DND-41 (cell line): ENCODE data around the gene RNF213.

ENCODE experiments used
- ATAC-seq: fragments of 200-7000 bp; cut with Tn5 transposase; 3 replicates; pipeline ENCODE4 v1.9.1; 2021; ENCODE audit warnings: low read depth; ENCODE audit not compliant: insufficient read depth
- DNase-seq: peaks from one replicate; pipeline ENCODE4 v3.0.0-alpha.2; 2020
- H2AFZ ChIP-seq: 2 replicates; pipeline ENCODE4 v1.6.0; 2012; ENCODE audit warnings: low read depth, low read length
- H3K27ac ChIP-seq: 2 replicates; pipeline ENCODE4 v1.5.1; 2012; ENCODE audit warnings: low read length, inconsistent platforms
- H3K27me3 ChIP-seq: fragments of 200-600 bp; sonication (generic); 2 replicates; pipeline ENCODE4 v1.6.0; 2012; ENCODE audit warnings: low read length, mild to moderate bottlenecking, inconsistent platforms; ENCODE audit not compliant: insufficient read depth, poor library complexity
- H3K36me3 ChIP-seq: 2 replicates; pipeline ENCODE4 v1.5.1; 2012; ENCODE audit warnings: low read length, inconsistent platforms; ENCODE audit not compliant: insufficient read depth
- H3K4me1 ChIP-seq: 2 replicates; pipeline ENCODE4 v1.5.1; 2012; ENCODE audit warnings: mild to moderate bottlenecking, low read length; ENCODE audit not compliant: insufficient read depth
- H3K4me2 ChIP-seq: 2 replicates; pipeline ENCODE4 v1.6.0; 2012; ENCODE audit warnings: mild to moderate bottlenecking, moderate library complexity, low read length, inconsistent platforms; ENCODE audit not compliant: insufficient read depth
- H3K4me3 ChIP-seq, 2 experiments: fragments of 200-600 bp in 1 of 2; shearing (Covaris generic) in 1 of 2; 2 replicates each; pipeline ENCODE4 v1.5.1; 2012 to 2016; ENCODE audit warnings: inconsistent platforms in 2 of 2, low read length in 2 of 2, mild to moderate bottlenecking in 2 of 2, low read depth in 1 of 2, moderate library complexity in 1 of 2
- H3K79me2 ChIP-seq: 2 replicates; pipeline ENCODE4 v1.6.0; 2012; ENCODE audit warnings: low read length, inconsistent platforms; ENCODE audit not compliant: insufficient read depth
- H3K9ac ChIP-seq: 2 replicates; pipeline ENCODE4 v1.6.0; 2012; ENCODE audit warnings: low read depth, mild to moderate bottlenecking, inconsistent platforms, low read length, moderate library complexity
- H3K9me3 ChIP-seq: 2 replicates; pipeline ENCODE4 v1.5.1; 2012; ENCODE audit warnings: low read length, moderate library complexity, mild to moderate bottlenecking, inconsistent platforms; ENCODE audit not compliant: insufficient read depth, severe bottlenecking
- H4K20me1 ChIP-seq: 2 replicates; pipeline ENCODE4 v1.6.0; 2012; ENCODE audit warnings: low read length; ENCODE audit not compliant: insufficient read depth
- EZH2 ChIP-seq: IDR thresholded peaks from 3 replicates; pipeline ENCODE4 v1.6.1; 2012; ENCODE audit warnings: borderline replicate concordance, low read depth, mild to moderate bottlenecking, moderate library complexity, low read length, inconsistent platforms; ENCODE audit not compliant: severe bottlenecking
- TF ChIP-seq, protein P1 (sequence below): IDR thresholded peaks from 2 replicates; pipeline ENCODE4 v1.5.1; 2012; ENCODE audit warnings: borderline replicate concordance, low read length, moderate library complexity, mild to moderate bottlenecking; ENCODE audit not compliant: poor library complexity, severe bottlenecking; ENCODE audit errors: extremely low read depth

The RNF213 gene

DNA sequence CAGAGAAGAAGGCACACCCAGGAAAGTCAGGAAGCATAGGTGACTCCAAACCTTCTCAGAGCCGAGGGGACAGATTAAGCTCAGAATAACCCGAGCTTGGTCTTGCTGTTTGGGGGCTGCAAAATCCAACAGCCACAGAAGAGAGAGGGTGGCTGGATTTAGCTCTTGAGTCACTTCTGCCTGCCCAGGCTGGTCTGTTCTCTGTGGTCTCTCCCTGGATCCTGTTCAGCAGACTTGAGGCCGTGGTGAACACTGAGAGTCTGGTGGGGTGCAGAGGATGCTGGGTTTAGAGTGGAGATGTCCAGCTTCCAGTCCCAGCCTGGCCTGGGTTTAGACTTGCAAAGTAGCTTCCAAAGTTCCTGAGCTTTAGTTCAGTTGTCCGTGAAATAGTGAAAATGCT is 31.6 kb upstream of the RNF213 start:
- Histone ChIP-seq H2AFZ (no peak overlapping the region), H3K36me3 (no peaks in the 10 kb centered on the region), H3K27ac (no peak overlapping the region), H4K20me1 (peaks cover 3% of the 10 kb centered on the region), H3K4me2 (no peak overlapping the region), H3K27me3 (no peaks in the 10 kb centered on the region), H3K79me2 (no peaks in the 10 kb centered on the region), H3K4me1 (no peaks in the 10 kb centered on the region), H3K9ac (no peak overlapping the region), H3K4me3 (no peak overlapping the region), H3K9me3 (peaks cover 14% of the 10 kb centered on the region)
- TF ChIP-seq, protein P1, sequence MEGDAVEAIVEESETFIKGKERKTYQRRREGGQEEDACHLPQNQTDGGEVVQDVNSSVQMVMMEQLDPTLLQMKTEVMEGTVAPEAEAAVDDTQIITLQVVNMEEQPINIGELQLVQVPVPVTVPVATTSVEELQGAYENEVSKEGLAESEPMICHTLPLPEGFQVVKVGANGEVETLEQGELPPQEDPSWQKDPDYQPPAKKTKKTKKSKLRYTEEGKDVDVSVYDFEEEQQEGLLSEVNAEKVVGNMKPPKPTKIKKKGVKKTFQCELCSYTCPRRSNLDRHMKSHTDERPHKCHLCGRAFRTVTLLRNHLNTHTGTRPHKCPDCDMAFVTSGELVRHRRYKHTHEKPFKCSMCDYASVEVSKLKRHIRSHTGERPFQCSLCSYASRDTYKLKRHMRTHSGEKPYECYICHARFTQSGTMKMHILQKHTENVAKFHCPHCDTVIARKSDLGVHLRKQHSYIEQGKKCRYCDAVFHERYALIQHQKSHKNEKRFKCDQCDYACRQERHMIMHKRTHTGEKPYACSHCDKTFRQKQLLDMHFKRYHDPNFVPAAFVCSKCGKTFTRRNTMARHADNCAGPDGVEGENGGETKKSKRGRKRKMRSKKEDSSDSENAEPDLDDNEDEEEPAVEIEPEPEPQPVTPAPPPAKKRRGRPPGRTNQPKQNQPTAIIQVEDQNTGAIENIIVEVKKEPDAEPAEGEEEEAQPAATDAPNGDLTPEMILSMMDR: no peak
- TF ChIP-seq EZH2: no peak
- ATAC-seq (no peak), DNase-seq (no peak)

GRCh38 chr17:80232438-80232837 is 28.2 kb upstream of the RNF213 start:
- no peak for TF ChIP-seq EZH2
- TF ChIP-seq, protein P1: no peak
- Histone ChIP-seq H3K4me3 (no peak overlapping the region), H3K36me3 (no peaks in the 10 kb centered on the region), H2AFZ (no peak overlapping the region), H3K9ac (no peak overlapping the region), H4K20me1 (peaks cover 3% of the 10 kb centered on the region), H3K79me2 (no peaks in the 10 kb centered on the region), H3K27me3 (no peaks in the 10 kb centered on the region), H3K4me1 (no peaks in the 10 kb centered on the region), H3K9me3 (peaks cover 16% of the 10 kb centered on the region), H3K27ac (no peak overlapping the region), H3K4me2 (no peak overlapping the region)
- ATAC-seq (no peak), DNase-seq (no peak)

DNA sequence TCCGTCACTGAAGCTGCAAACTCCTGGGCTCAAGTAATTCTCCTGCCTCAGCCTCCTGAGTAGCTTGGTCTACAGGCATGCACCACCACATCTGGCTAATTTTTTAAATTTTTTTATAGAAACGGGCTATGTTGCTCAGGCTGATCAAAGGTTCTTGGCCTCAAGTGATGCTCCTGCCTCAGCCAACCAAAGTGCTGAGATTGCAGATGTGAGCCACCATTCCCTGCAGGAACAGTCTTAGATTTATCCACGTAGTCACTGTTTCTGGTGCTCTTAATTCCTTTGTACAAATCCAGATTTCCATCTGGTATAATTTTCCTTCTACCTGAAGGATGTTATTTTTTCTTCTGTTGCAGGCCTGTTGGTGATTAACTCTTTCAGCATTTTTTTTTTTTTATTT is 27.4 kb upstream of the RNF213 start:
- no peak overlapping the region for H3K4me3 ChIP-seq
- H3K79me2 ChIP-seq: no peaks in the 10 kb centered on the region
- H3K36me3 ChIP-seq: no peaks in the 10 kb centered on the region
- ATAC-seq (no peak), DNase-seq (no peak)
- no peak overlapping the region for H3K27ac ChIP-seq
- peaks cover 16% of the 10 kb centered on the region for H3K9me3 ChIP-seq
- no peak overlapping the region for H3K4me2 ChIP-seq
- no peaks in the 10 kb centered on the region for H4K20me1 ChIP-seq
- H2AFZ ChIP-seq: no peak overlapping the region
- no peak overlapping the region for H3K9ac ChIP-seq
- TF ChIP-seq, protein P1: no peak
- no peak for TF ChIP-seq EZH2
- H3K27me3 ChIP-seq: no peaks in the 10 kb centered on the region
- no peaks in the 10 kb centered on the region for H3K4me1 ChIP-seq

DNA sequence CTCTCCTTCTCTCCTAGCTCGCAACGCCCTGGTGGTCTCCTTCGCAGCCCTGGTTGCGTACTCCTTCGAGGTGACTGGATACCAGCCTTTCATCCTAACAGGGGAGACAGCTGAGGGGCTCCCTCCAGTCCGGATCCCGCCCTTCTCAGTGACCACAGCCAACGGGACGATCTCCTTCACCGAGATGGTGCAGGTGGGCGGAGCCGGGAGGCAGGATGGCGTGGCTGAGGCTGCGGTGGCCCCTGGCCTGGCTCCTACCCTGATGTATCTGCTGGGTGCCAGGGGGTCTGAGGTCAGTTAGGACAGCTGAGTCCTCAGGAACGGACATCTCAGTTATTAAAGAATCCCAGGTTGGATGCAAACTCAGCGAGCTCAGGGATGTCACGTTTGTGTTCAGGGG is 23.7 kb upstream of the RNF213 start:
- no peaks in the 10 kb centered on the region for H3K79me2 ChIP-seq
- no peak overlapping the region for H3K9ac ChIP-seq
- H3K27ac ChIP-seq: no peak overlapping the region
- H3K4me3 ChIP-seq: no peak overlapping the region
- H2AFZ ChIP-seq: no peak overlapping the region
- H3K4me2 ChIP-seq: no peak overlapping the region
- H3K36me3 ChIP-seq: no peaks in the 10 kb centered on the region
- no peaks in the 10 kb centered on the region for H3K27me3 ChIP-seq
- no peak for TF ChIP-seq EZH2
- no peaks in the 10 kb centered on the region for H4K20me1 ChIP-seq
- ATAC-seq (no peak), DNase-seq (no peak)
- H3K9me3 ChIP-seq: peaks cover 16% of the 10 kb centered on the region
- no peaks in the 10 kb centered on the region for H3K4me1 ChIP-seq
